T47D (cell line): ENCODE measurements around the gene SIX3.

Experiments used
- DNase-seq, 2 experiments: peaks; one replicate each; pipeline versions ENCODE4 v3.0.0 to v3.0.0-alpha.2; 2011 to 2012; ENCODE audit warnings: low read depth in 1 of 2, low spot score in 1 of 2
- JUND ChIP-seq: IDR thresholded peaks from 2 replicates; pipeline ENCODE4 v1.6.1; 2012; ENCODE audit warnings: low read depth
- in situ Hi-C: cut with HindIII; loops from 2 replicates; pipeline ENCODE4 v1.10.0; 2016; ENCODE audit warnings: low sequenced_read_pairs, low pct_unique_long_range_greater_than_20kb

Gene SIX3

GRCh38 chr2:44950646-44951045 is 9.1 kb downstream of the SIX3 start:
- no peak for TF ChIP-seq JUND
- DNase-seq, result no peak
- in situ Hi-C loops, result no loop called here

GRCh38 chr2:44951124-44951523 is 9.6 kb downstream of the SIX3 start:
- no peak for TF ChIP-seq JUND
- in situ Hi-C loops, result no loop called here
- DNase-seq, result no peak

- in situ Hi-C loops, result no loop called here
- no peak for DNase-seq
- no peak for TF ChIP-seq JUND
Observed at GRCh38 chr2:44951714-44952113, 10.2 kb downstream of the SIX3 start.

GRCh38 chr2:44952143-44952805 is 10.8 kb downstream of the SIX3 start:
- peak; percentile 55 to 63 for DNase-seq
- TF ChIP-seq JUND, result no peak
- in situ Hi-C loops, result no loop called here

- no peak for TF ChIP-seq JUND
- no peak for DNase-seq
- in situ Hi-C loops, result no loop called here
Observed at GRCh38 chr2:44952806-44953498, 11.4 kb downstream of the SIX3 start.

GRCh38 chr2:44953499-44953883 is 12.0 kb downstream of the SIX3 start:
- TF ChIP-seq JUND, result no peak
- in situ Hi-C loops, result no loop called here
- no peak for DNase-seq

GRCh38 chr2:44954447-44954888 is 13.0 kb downstream of the SIX3 start:
- in situ Hi-C loops, result no loop called here
- no peak for TF ChIP-seq JUND
- DNase-seq, result no peak

GRCh38 chr2:44954889-44955592 is 13.5 kb downstream of the SIX3 start:
- TF ChIP-seq JUND, result no peak
- no peak for DNase-seq
- in situ Hi-C loops, result no loop called here

GRCh38 chr2:44955593-44956392 is 14.3 kb downstream of the SIX3 start:
- in situ Hi-C loops, result no loop called here

GRCh38 chr2:44956843-44957242 is 15.3 kb downstream of the SIX3 start:
- no peak for DNase-seq
- no peak for TF ChIP-seq JUND
- in situ Hi-C loops, result no loop called here

More at GRCh38 chr2:44955593-44956392, 14.3 kb downstream of the SIX3 start:
- peak; percentile 62 to 74 for DNase-seq
- no peak for TF ChIP-seq JUND

- no peak for DNase-seq
- in situ Hi-C loops, result no loop called here
- TF ChIP-seq JUND, result no peak
Observed at GRCh38 chr2:44957656-44958327, 16.3 kb downstream of the SIX3 start.

- in situ Hi-C loops, result no loop called here
- DNase-seq, result no peak
- no peak for TF ChIP-seq JUND
Observed at GRCh38 chr2:44959855-44960254, 18.4 kb downstream of the SIX3 start.
